H7 (cell line): ENCODE results near the gene ARL17B. TPM values are rescaled to one million over a fixed set of nuclear protein-coding genes. Genes with fewer than 3 reads are reported as not detected.
"Not testable (repeated sequence)": the region's sequence is repeated elsewhere in the genome, so short reads cannot be mapped to it uniquely, and the experiment has no call there.

Experiments
- DNase-seq: peaks from one replicate; pipeline ENCODE4 v3.0.0; 2012
- H3K27me3 ChIP-seq: 2 replicates; pipeline ENCODE4 v1.6.0; 2011; ENCODE audit warnings: mild to moderate bottlenecking, low read length; ENCODE audit not compliant: control insufficient read depth, insufficient read depth
- H3K36me3 ChIP-seq: replicated peaks from 2 replicates; pipeline ENCODE4 v1.5.1; 2011; ENCODE audit warnings: low read length; ENCODE audit not compliant: control insufficient read depth, insufficient read depth
- H3K4me3 ChIP-seq: 2 replicates; pipeline ENCODE4 v1.5.1; 2011; ENCODE audit warnings: low read depth, mild to moderate bottlenecking, control low read depth, low read length, moderate library complexity; ENCODE audit not compliant: insufficient read depth
- total RNA-seq: library from RNA; depleted of rRNA; stranded (reverse); fragments of >200 nt; shearing (Covaris generic); gene quantifications from 2 replicates; pipeline ENCODE4 v1.2.3, GENCODE V29; 2014

The ARL17B gene
- total RNA-seq, 1 experiment from 2014 or later = 2.6 TPM

GRCh38 chr17:46274238-46274637 is 87.3 kb downstream of the ARL17B start:
- DNase-seq = no peak

GRCh38 chr17:46273541-46274236 is 87.9 kb downstream of the ARL17B start:
- H3K36me3 ChIP-seq = no peaks in the 10 kb centered on the region
- H3K27me3 ChIP-seq = no peaks in the 10 kb centered on the region
- no peak overlapping the region for H3K4me3 ChIP-seq
- DNase-seq = no peak

More at GRCh38 chr17:46274238-46274637, 87.3 kb downstream of the ARL17B start:
- H3K27me3 ChIP-seq = no peaks in the 10 kb centered on the region
- H3K4me3 ChIP-seq = no peak overlapping the region
- H3K36me3 ChIP-seq = no peaks in the 10 kb centered on the region

GRCh38 chr17:46270032-46270431 is 91.5 kb downstream of the ARL17B start:
- no peak overlapping the region for H3K4me3 ChIP-seq
- peaks cover 23% of the 10 kb centered on the region for H3K27me3 ChIP-seq
- DNase-seq = no peak
- no peaks in the 10 kb centered on the region for H3K36me3 ChIP-seq

- Histone ChIP-seq H3K4me3 (peak overlapping the region; percentile 90), H3K36me3 (no peaks in the 10 kb centered on the region), H3K27me3 (peaks cover 25% of the 10 kb centered on the region)
- DNase-seq = peak; percentile 99
Observed at GRCh38 chr17:46266656-46267544, 94.7 kb downstream of the ARL17B start.

GRCh38 chr17:46266063-46266655 is 95.4 kb downstream of the ARL17B start:
- peak; percentile 48 for DNase-seq

GRCh38 chr17:46264456-46265198 is 96.9 kb downstream of the ARL17B start:
- Histone ChIP-seq H3K27me3 (peaks cover 33% of the 10 kb centered on the region), H3K4me3 (no peak overlapping the region), H3K36me3 (no peaks in the 10 kb centered on the region)
- DNase-seq = peak; percentile 22

More at GRCh38 chr17:46266063-46266655, 95.4 kb downstream of the ARL17B start:
- Histone ChIP-seq H3K27me3 (peaks cover 25% of the 10 kb centered on the region), H3K4me3 (peak overlapping the region; percentile 61)
- not testable (repeated sequence) for H3K36me3 ChIP-seq

GRCh38 chr17:46262271-46262670 is 99.3 kb downstream of the ARL17B start:
- H3K36me3 ChIP-seq = no peaks in the 10 kb centered on the region
- H3K27me3 ChIP-seq = peaks cover 25% of the 10 kb centered on the region
- H3K4me3 ChIP-seq = no peak overlapping the region
- DNase-seq = no peak

- not testable (repeated sequence) for DNase-seq, H3K36me3 ChIP-seq
- peaks cover 12% of the 10 kb centered on the region for H3K27me3 ChIP-seq
- H3K4me3 ChIP-seq = peak overlapping the region; percentile 33
Observed at GRCh38 chr17:46259845-46260661, 101.5 kb downstream of the ARL17B start.

GRCh38 chr17:46256369-46256768 is 105.2 kb downstream of the ARL17B start:
- not testable (repeated sequence) for H3K36me3 ChIP-seq, H3K27me3 ChIP-seq, DNase-seq, H3K4me3 ChIP-seq

- not testable (repeated sequence) for H3K36me3 ChIP-seq, DNase-seq, H3K4me3 ChIP-seq, H3K27me3 ChIP-seq
Observed at GRCh38 chr17:46254215-46254614, 107.4 kb downstream of the ARL17B start.

GRCh38 chr17:46253722-46254121 is 107.8 kb downstream of the ARL17B start:
- not testable (repeated sequence) for H3K4me3 ChIP-seq, H3K27me3 ChIP-seq, H3K36me3 ChIP-seq
- DNase-seq = peak; percentile 83

GRCh38 chr17:46252804-46253203 is 108.8 kb downstream of the ARL17B start:
- not testable (repeated sequence) for H3K36me3 ChIP-seq, H3K4me3 ChIP-seq, DNase-seq, H3K27me3 ChIP-seq

- not testable (repeated sequence) for H3K36me3 ChIP-seq, H3K27me3 ChIP-seq, DNase-seq, H3K4me3 ChIP-seq
Observed at GRCh38 chr17:46249153-46249552, 112.4 kb downstream of the ARL17B start.
